Epithelial cell of esophagus (primary cell): ENCODE results near the gene ZRSR2.
A peak's percentile ranks its signal among the peaks of the same experiment; 100 is the strongest.

ENCODE experiments used
- DNase-seq: peaks from one replicate; pipeline ENCODE4 v3.0.0; 2010; ENCODE audit warnings: low read depth
- H3K4me3 ChIP-seq: 2 replicates; pipeline ENCODE4 v1.5.1; 2011; ENCODE audit warnings: mild to moderate bottlenecking, low read length, control low read depth
- CTCF ChIP-seq: IDR thresholded peaks from 2 replicates; pipeline ENCODE4 v1.5.1; 2011; ENCODE audit warnings: low read depth, mild to moderate bottlenecking, low read length, control low read depth, inconsistent platforms; ENCODE audit not compliant: insufficient read depth; ENCODE audit errors: missing control alignments

The ZRSR2 gene

GRCh38 chrX:15834827-15835595, 44.7 kb downstream of the ZRSR2 start:
- no peak overlapping the region for H3K4me3 ChIP-seq
- DNase-seq, result peak; percentile 23
- TF ChIP-seq CTCF, result no peak

- no peak overlapping the region for H3K4me3 ChIP-seq
- no peak for DNase-seq
- peak; percentile 12 for TF ChIP-seq CTCF
These were observed 47.7 kb downstream of the ZRSR2 start for GRCh38 chrX:15838017-15838416.

- no peak for TF ChIP-seq CTCF
- no peak overlapping the region for H3K4me3 ChIP-seq
- DNase-seq, result no peak
These were observed 51.7 kb downstream of the ZRSR2 start for GRCh38 chrX:15841853-15842516.

- TF ChIP-seq CTCF, result no peak
- DNase-seq, result no peak
- no peak overlapping the region for H3K4me3 ChIP-seq
These were observed 53.7 kb downstream of the ZRSR2 start for GRCh38 chrX:15843960-15844359.

- no peak for DNase-seq
These were observed 58.3 kb downstream of the ZRSR2 start for GRCh38 chrX:15848576-15848975.

GRCh38 chrX:15849555-15849954, 59.3 kb downstream of the ZRSR2 start:
- peak; percentile 23 for TF ChIP-seq CTCF
- DNase-seq, result peak; percentile 10
- H3K4me3 ChIP-seq, result no peak overlapping the region

More at GRCh38 chrX:15848576-15848975, 58.3 kb downstream of the ZRSR2 start:
- no peak overlapping the region for H3K4me3 ChIP-seq
- no peak for TF ChIP-seq CTCF
